ENCODE results near the gene ARHGEF16. TPM values are rescaled to one million over a fixed set of nuclear protein-coding genes. Genes with fewer than 3 reads are reported as not detected.

Gene ARHGEF16
- total RNA-seq, 2 donors from 2014 or later = 47.7 to 64.7 TPM

GRCh38 chr1:3423245-3423829 is 31.1 kb upstream of the ARHGEF16 start:
- Mint-ChIP-seq H3K9me3 (no peaks in the 10 kb centered on the region), H3K4me1 (no peaks in the 10 kb centered on the region), H3K27me3 (ENCODE audit: insufficient read depth) (peaks cover 2% of the 10 kb centered on the region), H3K4me3 (no peak overlapping the region), H3K36me3 (ENCODE audit: low read depth) (no peaks in the 10 kb centered on the region), H3K27ac (no peak overlapping the region)
- Histone ChIP-seq H3K27ac (ENCODE audit: low read depth, low read length) (no peak overlapping the region), H3K9me3 (ENCODE audit: control insufficient read depth, low read length) (no peaks in the 10 kb centered on the region), H3K4me1 (ENCODE audit: control insufficient read depth, insufficient read depth, low read length) (no peaks in the 10 kb centered on the region), H3K9ac (ENCODE audit: extremely low read depth, low read length, poor library complexity, severe bottlenecking) (no peak overlapping the region), H3K36me3 (ENCODE audit: control insufficient read depth, insufficient read depth, low read length) (no peaks in the 10 kb centered on the region), H3K4me3 (ENCODE audit: low read length) (no peak overlapping the region), H3K27me3 (ENCODE audit: control insufficient read depth, insufficient read depth, low read length, poor library complexity, severe bottlenecking) (no peaks in the 10 kb centered on the region)
- TF ChIP-seq CTCF (conservative IDR thresholded peaks at IDR 0.05) = no peak
- WGBS, 2 experiments (ENCODE audit: insufficient coverage in 1 of 2, insufficient read length in 1 of 2) = 90 to 92% methylated on average over 20 to 23 of the region's 23 CpGs
- DNase-seq = no peak

GRCh38 chr1:3423896-3424611 is 30.4 kb upstream of the ARHGEF16 start:
- TF ChIP-seq CTCF (conservative IDR thresholded peaks at IDR 0.05) = no peak
- no peak for DNase-seq
- peaks cover 2% of the 10 kb centered on the region for H3K27me3 Mint-ChIP-seq (ENCODE audit: insufficient read depth)
- Histone ChIP-seq H3K4me1 (ENCODE audit: control insufficient read depth, insufficient read depth, low read length) (no peaks in the 10 kb centered on the region), H3K27ac (ENCODE audit: low read depth, low read length) (no peak overlapping the region), H3K27me3 (ENCODE audit: control insufficient read depth, insufficient read depth, low read length, poor library complexity, severe bottlenecking) (no peaks in the 10 kb centered on the region), H3K4me3 (ENCODE audit: low read length) (no peak overlapping the region), H3K9me3 (ENCODE audit: control insufficient read depth, low read length) (no peaks in the 10 kb centered on the region), H3K9ac (ENCODE audit: extremely low read depth, low read length, poor library complexity, severe bottlenecking) (no peak overlapping the region), H3K36me3 (ENCODE audit: control insufficient read depth, insufficient read depth, low read length) (no peaks in the 10 kb centered on the region)
- H3K36me3 Mint-ChIP-seq (ENCODE audit: low read depth) = no peaks in the 10 kb centered on the region
- H3K27ac Mint-ChIP-seq = no peak overlapping the region
- H3K4me3 Mint-ChIP-seq = no peak overlapping the region
- H3K4me1 Mint-ChIP-seq = peaks cover 2% of the 10 kb centered on the region
- H3K9me3 Mint-ChIP-seq = no peaks in the 10 kb centered on the region
- 84 to 90% methylated on average over 21 to 28 of the region's 28 CpGs for WGBS, 2 experiments (ENCODE audit: insufficient coverage in 1 of 2, insufficient read length in 1 of 2)

- WGBS, 2 experiments (ENCODE audit: insufficient coverage in 1 of 2, insufficient read length in 1 of 2) = 93 to 96% methylated on average over 23 to 44 of the region's 44 CpGs
- no peaks in the 10 kb centered on the region for H3K36me3 Mint-ChIP-seq (ENCODE audit: low read depth)
- no peak for DNase-seq
These were observed 28.8 kb upstream of the ARHGEF16 start for GRCh38 chr1:3425486-3426215.

More at GRCh38 chr1:3425486-3426215, 28.8 kb upstream of the ARHGEF16 start:
- Mint-ChIP-seq H3K9me3 (no peaks in the 10 kb centered on the region), H3K4me3 (no peak overlapping the region), H3K4me1 (peaks cover 2% of the 10 kb centered on the region), H3K27me3 (ENCODE audit: insufficient read depth) (no peaks in the 10 kb centered on the region), H3K27ac (no peak overlapping the region)
- Histone ChIP-seq H3K4me1 (ENCODE audit: control insufficient read depth, insufficient read depth, low read length) (no peaks in the 10 kb centered on the region), H3K27ac (ENCODE audit: low read depth, low read length) (no peak overlapping the region), H3K9me3 (ENCODE audit: control insufficient read depth, low read length) (no peaks in the 10 kb centered on the region), H3K9ac (ENCODE audit: extremely low read depth, low read length, poor library complexity, severe bottlenecking) (no peak overlapping the region), H3K36me3 (ENCODE audit: control insufficient read depth, insufficient read depth, low read length) (no peaks in the 10 kb centered on the region), H3K27me3 (ENCODE audit: control insufficient read depth, insufficient read depth, low read length, poor library complexity, severe bottlenecking) (no peaks in the 10 kb centered on the region), H3K4me3 (ENCODE audit: low read length) (no peak overlapping the region)
- no peak for TF ChIP-seq CTCF (conservative IDR thresholded peaks at IDR 0.05)

All from endodermal cell (in vitro differentiated cells).